Stomach smooth muscle (tissue), 2 donors: Measurements from ENCODE around the gene BBS12.

Experiments used
- H3K27ac ChIP-seq: one replicate; pipeline ENCODE4 v1.7.0; 2013; ENCODE audit warnings: mild to moderate bottlenecking, low read length, inconsistent platforms
- H3K27me3 ChIP-seq, 2 donors: one replicate each; pipeline ENCODE4 v1.7.0; 2013; ENCODE audit warnings: low read length in 2 of 2; ENCODE audit not compliant: insufficient read depth in 2 of 2, control insufficient read depth in 1 of 2
- H3K36me3 ChIP-seq, 2 donors: one replicate each; pipeline ENCODE4 v1.7.0; 2013; ENCODE audit warnings: low read length in 2 of 2; ENCODE audit not compliant: control insufficient read depth in 2 of 2, insufficient read depth in 2 of 2
- H3K4me1 ChIP-seq: one replicate; pipeline ENCODE4 v1.7.0; 2013; ENCODE audit warnings: low read length; ENCODE audit not compliant: control insufficient read depth, insufficient read depth
- H3K4me3 ChIP-seq, 2 donors: one replicate each; pipeline ENCODE4 v1.7.0; 2013; ENCODE audit warnings: low read length in 2 of 2
- H3K9ac ChIP-seq, 2 donors: one replicate each; pipeline ENCODE4 v1.7.0; 2013; ENCODE audit warnings: low read length in 2 of 2, mild to moderate bottlenecking in 1 of 2
- H3K9me3 ChIP-seq, 2 donors: one replicate each; pipeline ENCODE4 v1.7.0; 2013; ENCODE audit warnings: low read length in 2 of 2; ENCODE audit not compliant: control insufficient read depth in 2 of 2
- donor health status: healthy.
- donor health status: Pancreatic carcinoma.

BBS12 gene

GRCh38 chr4:122765692-122766352 is 33.3 kb downstream of the BBS12 start:
- Histone ChIP-seq H3K9me3 (no peaks in the 10 kb centered on the region), H3K9ac (no peak overlapping the region), H3K4me3 (no peak overlapping the region), H3K4me1 (no peaks in the 10 kb centered on the region), H3K27me3 (no peaks in the 10 kb centered on the region), H3K36me3 (no peaks in the 10 kb centered on the region), H3K27ac (no peak overlapping the region)

GRCh38 chr4:122766353-122766705 is 33.8 kb downstream of the BBS12 start:
- Histone ChIP-seq H3K27me3 (no peaks in the 10 kb centered on the region), H3K4me1 (no peaks in the 10 kb centered on the region), H3K36me3 (no peaks in the 10 kb centered on the region), H3K27ac (no peak overlapping the region), H3K9ac (no peak overlapping the region), H3K4me3 (no peak overlapping the region), H3K9me3 (no peaks in the 10 kb centered on the region)

- Histone ChIP-seq H3K4me3 (no peak overlapping the region), H3K27me3 (no peaks in the 10 kb centered on the region), H3K27ac (no peak overlapping the region), H3K4me1 (no peaks in the 10 kb centered on the region), H3K9ac (no peak overlapping the region), H3K9me3 (no peaks in the 10 kb centered on the region), H3K36me3 (no peaks in the 10 kb centered on the region)
Observed at GRCh38 chr4:122766950-122767349, 34.4 kb downstream of the BBS12 start.

- Histone ChIP-seq H3K4me1 (no peaks in the 10 kb centered on the region), H3K27me3 (no peaks in the 10 kb centered on the region), H3K4me3 (no peak overlapping the region), H3K36me3 (no peaks in the 10 kb centered on the region), H3K9me3 (no peaks in the 10 kb centered on the region), H3K9ac (no peak overlapping the region), H3K27ac (no peak overlapping the region)
Observed at GRCh38 chr4:122771724-122772123, 39.2 kb downstream of the BBS12 start.

- H3K9me3 ChIP-seq, result no peaks in the 10 kb centered on the region
- H3K4me1 ChIP-seq, result no peaks in the 10 kb centered on the region
- H3K9ac ChIP-seq, result no peak overlapping the region
- no peaks in the 10 kb centered on the region for H3K36me3 ChIP-seq
- no peak overlapping the region for H3K4me3 ChIP-seq
- no peaks in the 10 kb centered on the region for H3K27me3 ChIP-seq
- no peak overlapping the region for H3K27ac ChIP-seq
Observed at GRCh38 chr4:122772311-122772710, 39.8 kb downstream of the BBS12 start.

- no peaks in the 10 kb centered on the region for H3K36me3 ChIP-seq
- no peak overlapping the region for H3K4me3 ChIP-seq
- H3K27me3 ChIP-seq, result no peaks in the 10 kb centered on the region
- H3K9me3 ChIP-seq, result no peaks in the 10 kb centered on the region
- no peak overlapping the region for H3K9ac ChIP-seq
- no peak overlapping the region for H3K27ac ChIP-seq
- no peaks in the 10 kb centered on the region for H3K4me1 ChIP-seq
Observed at GRCh38 chr4:122772986-122773385, 40.5 kb downstream of the BBS12 start.

- Histone ChIP-seq H3K4me1 (no peaks in the 10 kb centered on the region), H3K27me3 (no peaks in the 10 kb centered on the region), H3K4me3 (no peak overlapping the region), H3K36me3 (no peaks in the 10 kb centered on the region), H3K9ac (no peak overlapping the region), H3K9me3 (peaks cover 0 to 3% of the 10 kb centered on the region in 2 donors), H3K27ac (no peak overlapping the region)
Observed at GRCh38 chr4:122775039-122775438, 42.5 kb downstream of the BBS12 start.

GRCh38 chr4:122775987-122776836 is 43.7 kb downstream of the BBS12 start:
- no peak overlapping the region for H3K9ac ChIP-seq
- H3K4me1 ChIP-seq, result no peaks in the 10 kb centered on the region
- H3K27ac ChIP-seq, result no peak overlapping the region
- no peak overlapping the region for H3K4me3 ChIP-seq
- peaks cover 0 to 3% of the 10 kb centered on the region in 2 donors for H3K9me3 ChIP-seq
- no peaks in the 10 kb centered on the region for H3K27me3 ChIP-seq
- H3K36me3 ChIP-seq, result no peaks in the 10 kb centered on the region

GRCh38 chr4:122776916-122777315 is 44.4 kb downstream of the BBS12 start:
- Histone ChIP-seq H3K4me3 (no peak overlapping the region), H3K9ac (no peak overlapping the region), H3K36me3 (no peaks in the 10 kb centered on the region), H3K4me1 (no peaks in the 10 kb centered on the region), H3K27ac (no peak overlapping the region), H3K27me3 (no peaks in the 10 kb centered on the region), H3K9me3 (peaks cover 0 to 3% of the 10 kb centered on the region in 2 donors)

- Histone ChIP-seq H3K36me3 (no peaks in the 10 kb centered on the region), H3K27ac (no peak overlapping the region), H3K9me3 (peaks cover 0 to 3% of the 10 kb centered on the region in 2 donors), H3K27me3 (no peaks in the 10 kb centered on the region), H3K4me1 (no peaks in the 10 kb centered on the region), H3K4me3 (no peak overlapping the region), H3K9ac (no peak overlapping the region)
Observed at GRCh38 chr4:122777846-122778673, 45.6 kb downstream of the BBS12 start.
